GM12878 (cell line): Measurements from ENCODE around the gene PIGU. TPM values are rescaled to one million over a fixed set of nuclear protein-coding genes. Genes with fewer than 3 reads are reported as not detected.

Experiments
- BACH1 ChIP-seq: fragments of 450-650 bp; IDR thresholded peaks from 2 replicates; pipeline ENCODE4 v1.6.1; 2017; ENCODE audit warnings: mild to moderate bottlenecking, borderline replicate concordance
- EP300 ChIP-seq, 2 experiments: fragments of 150-350 bp in 1 of 2; IDR thresholded peaks; 2 replicates each; pipeline ENCODE4 v1.6.1; 2011 to 2012; ENCODE audit warnings: low read depth in 2 of 2, low read length in 2 of 2, borderline replicate concordance in 1 of 2, improper control_type of control experiment in 1 of 2, inconsistent platforms in 1 of 2; ENCODE audit not compliant: control insufficient read depth in 1 of 2
- IKZF1 ChIP-seq: fragments of 450-650 bp; conservative IDR thresholded peaks from 2 replicates; pipeline ENCODE4 v1.6.1; 2017; ENCODE audit warnings: antibody characterized with exemption, mild to moderate bottlenecking
- IRF3 ChIP-seq: fragments of 450-650 bp; IDR thresholded peaks from 2 replicates; pipeline ENCODE4 v1.6.1; 2014; ENCODE audit warnings: mild to moderate bottlenecking
- IRF5 ChIP-seq: fragments of 450-650 bp; IDR thresholded peaks from 2 replicates; pipeline ENCODE4 v1.6.1; 2017; ENCODE audit warnings: borderline replicate concordance
- MAX ChIP-seq: IDR thresholded peaks from 2 replicates; pipeline ENCODE4 v1.6.1; 2012; ENCODE audit warnings: low read depth, low read length, improper control_type of control experiment
- MTA2 ChIP-seq: fragments of 450-650 bp; IDR thresholded peaks from 2 replicates; pipeline ENCODE4 v1.6.1; 2016; ENCODE audit warnings: low read depth, mild to moderate bottlenecking, moderate library complexity
- MXI1 ChIP-seq: fragments of 150-350 bp; IDR thresholded peaks from 2 replicates; pipeline ENCODE4 v1.6.1; 2011; ENCODE audit warnings: low read depth, mild to moderate bottlenecking, inconsistent platforms, low read length, improper control_type of control experiment
- MYB ChIP-seq: fragments of 150-350 bp; IDR thresholded peaks from 2 replicates; pipeline ENCODE4 v1.6.1; 2014; ENCODE audit warnings: mild to moderate bottlenecking, low read depth, low read length, borderline replicate concordance
- NFIC ChIP-seq: IDR thresholded peaks from 2 replicates; pipeline ENCODE4 v1.6.1; 2012; ENCODE audit warnings: low read depth, mild to moderate bottlenecking, inconsistent platforms, low read length, moderate library complexity
- POLR2AphosphoS5 ChIP-seq: IDR thresholded peaks from 2 replicates; pipeline ENCODE4 v1.6.1; 2011; ENCODE audit warnings: mild to moderate bottlenecking, low read length, inconsistent platforms
- REST ChIP-seq: IDR thresholded peaks from 2 replicates; pipeline ENCODE4 v1.6.1; 2012; ENCODE audit warnings: mild to moderate bottlenecking, low read depth, low read length
- STAT3 ChIP-seq: IDR thresholded peaks from 2 replicates; pipeline ENCODE4 v1.6.1; 2011; ENCODE audit warnings: low read depth, low read length, improper control_type of control experiment
- SUPT20H ChIP-seq: IDR thresholded peaks from 2 replicates; pipeline ENCODE4 v1.6.1; 2011; ENCODE audit warnings: low read depth, mild to moderate bottlenecking, low read length, moderate library complexity, borderline replicate concordance; ENCODE audit not compliant: control insufficient read depth
- ZBTB40 ChIP-seq: fragments of 450-650 bp; IDR thresholded peaks from 2 replicates; pipeline ENCODE4 v1.6.1; 2016; ENCODE audit warnings: mild to moderate bottlenecking, moderate library complexity, borderline replicate concordance
- ZNF24 ChIP-seq: fragments of 450-650 bp; IDR thresholded peaks from 2 replicates; pipeline ENCODE4 v1.6.1; 2017; ENCODE audit warnings: antibody characterized with exemption, mild to moderate bottlenecking
- ZNF384 ChIP-seq: IDR thresholded peaks from 2 replicates; pipeline ENCODE4 v1.6.1; 2012; ENCODE audit warnings: low read depth, mild to moderate bottlenecking, low read length, improper control_type of control experiment, borderline replicate concordance
- polyA plus RNA-seq, 11 experiments: library from polyadenylated mRNA; depleted of rRNA in 4 of 11; unstranded in 6 of 11; stranded (reverse) in 5 of 11; fragments of >200 nt; fragmentation: Nextera tagmentation in 4 of 11; fragmentation: Illumina TruSeq in 1 of 11; extraction: Ambion mirVana in 4 of 11; extraction: Trizol in 1 of 11; gene quantifications; 1 replicate in 1 of 11; 2 replicates in 10 of 11; pipeline versions ENCODE4 v1.2.1 to v1.2.3, GENCODE V29; 2011 to 2016; ENCODE audit warnings: inconsistent platforms in 2 of 11, missing spikeins in 2 of 11, low read depth in 1 of 11
- total RNA-seq, 4 experiments: library from RNA; depleted of rRNA in 3 of 4; stranded (reverse); fragments of >200 nt in 3 of 4; fragmentation: Illumina TruSeq in 1 of 4; extraction: Trizol in 1 of 4; gene quantifications; 2 replicates each; pipeline versions ENCODE4 v1.2.1 to v1.2.3, GENCODE V29; 2013 to 2021

The PIGU gene
- total and polyA plus RNA-seq, 10 of the 15 experiments (the other 5 are each of a cell fraction or from before 2014, with no cell fraction given), result 4.1 to 88.2 (median 25.0) TPM

GRCh38 chr20:34579979-34580940 is 96.6 kb downstream of the PIGU start (continued):
- TF ChIP-seq IKZF1, result peak; percentile 58
- TF ChIP-seq IRF3, result no peak
- TF ChIP-seq EP300 (IDR thresholded peaks at IDR 0.05; ENCODE audit: borderline replicate concordance in 1 of 2, control insufficient read depth in 1 of 2, low read depth in 2 of 2, low read length in 2 of 2), result peak in 1 of 2 experiments; percentile 37; a peak in 1 of 4 replicates
- no peak for TF ChIP-seq STAT3
- no peak for TF ChIP-seq NFIC
- no peak for TF ChIP-seq ZNF24
- TF ChIP-seq IRF5, result no peak
- no peak for TF ChIP-seq SUPT20H
- no peak for TF ChIP-seq BACH1
- TF ChIP-seq ZNF384, result no peak
- TF ChIP-seq MXI1, result no peak
- no peak; the same call in 1 of the 2 replicates for TF ChIP-seq MTA2
- TF ChIP-seq MAX, result no peak
- no peak for TF ChIP-seq POLR2AphosphoS5
- no peak for TF ChIP-seq MYB
- TF ChIP-seq REST, result no peak
- TF ChIP-seq ZBTB40, result no peak
